Gastrocnemius medialis (tissue), 4 donors: ENCODE results near the gene LAMA4. TPM values are rescaled to one million over a fixed set of nuclear protein-coding genes. Genes with fewer than 3 reads are reported as not detected.
A peak's percentile ranks its signal among the peaks of the same experiment; 100 is the strongest.

Source experiments
- ATAC-seq, 2 donors: fragments of 150-250 bp; one replicate each; pipeline ENCODE4 v1.9.1; 2016
- DNase-seq, 2 donors: peaks; one replicate each; pipeline ENCODE4 v3.0.0-alpha.2; 2019
- H3K27ac ChIP-seq, 4 donors: fragments of 200-600 bp; sonication (generic); 1 replicate in 1 of 4; 2 replicates in 3 of 4; pipeline ENCODE4 v1.5.1; 2016 to 2018; ENCODE audit warnings: mild to moderate bottlenecking in 2 of 4, moderate library complexity in 1 of 4
- H3K27me3 ChIP-seq, 3 donors: fragments of 200-600 bp; sonication (generic) in 2 of 3; 1 replicate in 1 of 3; 2 replicates in 2 of 3; pipeline versions ENCODE4 v1.5.1 to v1.6.0; 2016 to 2019; ENCODE audit warnings: mild to moderate bottlenecking in 1 of 3, moderate library complexity in 1 of 3
- H3K36me3 ChIP-seq, 2 donors: fragments of 200-600 bp; sonication (generic) in 1 of 2; one replicate each; pipeline ENCODE4 v1.5.1; 2017 to 2018
- H3K4me1 ChIP-seq, 2 donors: fragments of 200-600 bp; sonication (generic) in 1 of 2; one replicate each; pipeline ENCODE4 v1.5.1; 2016 to 2017; ENCODE audit warnings: mild to moderate bottlenecking in 2 of 2
- H3K4me3 ChIP-seq, 4 donors: fragments of 200-600 bp; sonication (generic) in 3 of 4; 1 replicate in 1 of 4; 2 replicates in 3 of 4; pipeline ENCODE4 v1.5.1; 2016 to 2019; ENCODE audit warnings: mild to moderate bottlenecking in 2 of 4
- H3K9me3 ChIP-seq, 3 donors: fragments of 200-600 bp; sonication (generic) in 2 of 3; 1 replicate in 1 of 3; 2 replicates in 2 of 3; pipeline ENCODE4 v1.5.1; 2016 to 2019
- CTCF ChIP-seq, 5 experiments: fragments of 450-650 bp in 3 of 5; fragments of 200-600 bp in 2 of 5; sonication (generic) in 2 of 5; IDR thresholded peaks in 4 of 5; conservative IDR thresholded peaks in 1 of 5; 1 replicate in 4 of 5; 2 replicates in 1 of 5; pipeline ENCODE4 v1.5.1; 2016 to 2019; ENCODE audit warnings: antibody characterized with exemption in 5 of 5, mild to moderate bottlenecking in 3 of 5, moderate library complexity in 3 of 5
- POLR2A ChIP-seq, 2 donors: fragments of 450-650 bp; IDR thresholded peaks; one replicate each; pipeline ENCODE4 v1.6.1; 2017; ENCODE audit warnings: antibody characterized with exemption in 2 of 2, mild to moderate bottlenecking in 2 of 2, moderate library complexity in 2 of 2
- in situ Hi-C, 4 donors: fragments of 200-750 bp; cut with MboI; loops; one replicate each; pipeline versions ENCODE4 v1.15.0 to v1.8.0; 2017; ENCODE audit warnings: low sequenced_read_pairs in 4 of 4
- intact Hi-C: fragments of 100-400 bp; cut with DNase I; formaldehyde crosslinking; loops from one replicate; pipeline ENCODE4 v1.15.1; 2023; ENCODE audit warnings: low total_unique reads
- total RNA-seq, 4 donors: library from RNA; depleted of rRNA; stranded (reverse); fragments of >200 nt; gene quantifications; one replicate each; pipeline versions ENCODE4 v1.1.0 to v1.2.3, GENCODE V29; 2016

Gene LAMA4
- total RNA-seq, 4 donors from 2014 or later = 4.4 to 19.1 (median 7.4) TPM

DNA sequence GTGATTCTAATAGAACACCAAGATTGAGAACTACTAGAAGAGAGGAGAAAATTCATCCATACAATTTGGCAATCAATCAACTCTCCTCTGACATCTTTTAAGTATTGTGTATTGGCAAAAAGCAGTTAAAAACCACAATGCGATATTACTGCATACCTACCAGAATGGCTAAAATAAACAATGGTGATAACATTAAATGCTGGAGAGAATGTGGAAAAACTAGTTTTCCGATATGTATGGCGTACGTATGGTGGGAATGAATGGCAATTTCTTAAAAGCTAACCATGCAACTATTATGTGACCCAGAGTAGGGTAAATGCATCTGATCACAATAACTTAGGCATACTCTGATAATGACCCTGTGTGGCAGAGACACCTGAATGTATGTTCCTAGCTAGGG lies 29.3 kb upstream of the LAMA4 start:
- Histone ChIP-seq H3K4me3 (no peak overlapping the region), H3K27me3 (no peaks in the 10 kb centered on the region), H3K4me1 (peaks cover 0 to 11% of the 10 kb centered on the region in 2 donors), H3K36me3 (no peaks in the 10 kb centered on the region), H3K27ac (no peak overlapping the region), H3K9me3 (no peaks in the 10 kb centered on the region)
- intact Hi-C loops = no loop called here
- in situ Hi-C loops = no loop called here
- DNase-seq (no peak), ATAC-seq (no peak)
- TF ChIP-seq CTCF (IDR thresholded peaks at IDR 0.05 in 4 of 5, conservative IDR thresholded peaks at IDR 0.05 in 1 of 5) (no peak), POLR2A (IDR thresholded peaks at IDR 0.05) (no peak)

- no peaks in the 10 kb centered on the region for H3K36me3 ChIP-seq
- intact Hi-C loops (no loop called here), in situ Hi-C loops (no loop called here)
- no peak overlapping the region for H3K4me3 ChIP-seq
- ATAC-seq (peak; percentile 44 to 80), DNase-seq (no peak)
- no peak for TF ChIP-seq CTCF (IDR thresholded peaks at IDR 0.05 in 4 of 5, conservative IDR thresholded peaks at IDR 0.05 in 1 of 5)
- TF ChIP-seq POLR2A (IDR thresholded peaks at IDR 0.05) = no peak
- H3K27ac ChIP-seq = peak overlapping the region in 2 of 4 donors; percentile 26 to 43
- H3K9me3 ChIP-seq = no peaks in the 10 kb centered on the region
- peaks cover 0 to 11% of the 10 kb centered on the region in 2 donors for H3K4me1 ChIP-seq
- H3K27me3 ChIP-seq = no peaks in the 10 kb centered on the region
These were observed 27.7 kb upstream of the LAMA4 start for GRCh38 chr6:112281821-112282615.

GRCh38 chr6:112279031-112279935 lies 24.9 kb upstream of the LAMA4 start:
- in situ Hi-C loops (no loop called here), intact Hi-C loops (no loop called here)
- TF ChIP-seq CTCF (IDR thresholded peaks at IDR 0.05 in 4 of 5, conservative IDR thresholded peaks at IDR 0.05 in 1 of 5) = no peak
- TF ChIP-seq POLR2A (IDR thresholded peaks at IDR 0.05) = no peak
- Histone ChIP-seq H3K36me3 (no peaks in the 10 kb centered on the region), H3K4me3 (no peak overlapping the region), H3K27me3 (no peaks in the 10 kb centered on the region), H3K9me3 (no peaks in the 10 kb centered on the region), H3K4me1 (peaks cover 0 to 7% of the 10 kb centered on the region in 2 donors), H3K27ac (no peak overlapping the region)
- DNase-seq (no peak), ATAC-seq (no peak)

DNA sequence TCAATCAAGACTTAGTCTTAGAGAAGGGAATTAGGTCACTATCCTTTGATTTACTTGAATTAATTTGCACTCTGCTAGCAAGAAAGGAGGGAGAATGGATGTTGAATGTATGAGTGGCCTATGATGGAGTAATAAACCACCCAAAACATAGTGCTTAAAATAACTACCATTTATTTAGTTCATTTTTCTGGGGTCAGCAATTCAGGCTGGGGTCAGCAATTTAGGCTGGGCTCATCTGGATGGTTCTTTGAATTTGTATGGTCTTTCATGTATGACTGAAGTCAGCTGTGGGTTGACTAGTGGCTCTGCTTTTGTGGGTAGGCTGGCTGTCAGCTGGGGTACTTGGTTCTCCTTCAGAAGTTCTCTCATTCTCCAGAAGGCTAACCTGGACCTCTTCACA lies 21.0 kb upstream of the LAMA4 start:
- intact Hi-C loops (no loop called here), in situ Hi-C loops (no loop called here)
- ATAC-seq (no peak), DNase-seq (no peak)
- Histone ChIP-seq H3K27ac (no peak overlapping the region), H3K4me3 (no peak overlapping the region), H3K4me1 (peaks cover 0 to 4% of the 10 kb centered on the region in 2 donors), H3K9me3 (no peaks in the 10 kb centered on the region), H3K36me3 (no peaks in the 10 kb centered on the region), H3K27me3 (no peaks in the 10 kb centered on the region)
- no peak for TF ChIP-seq CTCF (IDR thresholded peaks at IDR 0.05 in 4 of 5, conservative IDR thresholded peaks at IDR 0.05 in 1 of 5)
- TF ChIP-seq POLR2A (IDR thresholded peaks at IDR 0.05) = no peak
